Measurements from ENCODE around the gene SLC9A9.

DNA sequence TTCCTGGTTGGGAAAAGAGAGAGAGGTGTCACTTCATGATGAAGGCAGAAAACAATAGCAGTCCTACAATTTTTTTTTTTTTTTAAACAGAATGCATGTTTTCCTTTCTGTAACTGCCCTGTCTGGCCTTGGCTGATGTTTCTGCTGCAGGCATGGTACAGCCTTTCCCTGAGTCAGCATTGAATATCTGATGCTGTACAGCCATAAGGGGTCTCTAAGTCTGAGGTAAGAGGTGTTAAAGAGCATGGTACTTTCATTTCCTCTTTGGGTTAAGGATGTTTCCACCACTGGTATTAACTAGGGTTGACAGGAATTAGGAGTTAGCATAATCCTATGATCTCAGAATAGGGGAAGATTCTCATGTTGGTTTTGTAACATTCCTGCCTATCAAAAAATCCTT lies 581.3 kb downstream of the SLC9A9 start:
- TF ChIP-seq GTF2F1 (IDR thresholded peaks at IDR 0.05; ENCODE audit: borderline replicate concordance, low read depth, low read length) (no peak), CTCF (IDR thresholded peaks at IDR 0.05; ENCODE audit: control extremely low read depth in 1 of 3, insufficient read depth in 1 of 3, low read depth in 1 of 3, low read length in 3 of 3) (no peak), YY1 (IDR thresholded peaks at IDR 0.05; ENCODE audit: low read depth, low read length) (no peak), CEBPB (IDR thresholded peaks at IDR 0.05; ENCODE audit: low read depth, low read length) (no peak), TEAD4 (IDR thresholded peaks at IDR 0.05; ENCODE audit: low read depth, low read length) (no peak), SP2 (IDR thresholded peaks at IDR 0.05; ENCODE audit: low read length) (no peak), POLR2A (IDR thresholded peaks at IDR 0.05; ENCODE audit: control extremely low read depth in 1 of 2, low read depth in 2 of 2, low read length in 2 of 2) (no peak), TAF1 (IDR thresholded peaks at IDR 0.05; ENCODE audit: low read depth, low read length) (no peak), EP300 (IDR thresholded peaks at IDR 0.05; ENCODE audit: borderline replicate concordance in 1 of 2, low read depth in 2 of 2, low read length in 2 of 2) (no peak)
- TF ChIP-seq, protein P1, sequence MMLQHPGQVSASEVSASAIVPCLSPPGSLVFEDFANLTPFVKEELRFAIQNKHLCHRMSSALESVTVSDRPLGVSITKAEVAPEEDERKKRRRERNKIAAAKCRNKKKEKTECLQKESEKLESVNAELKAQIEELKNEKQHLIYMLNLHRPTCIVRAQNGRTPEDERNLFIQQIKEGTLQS (IDR thresholded peaks at IDR 0.05; ENCODE audit: insufficient read depth, low read depth, low read length): no peak
